DOHH2 (cell line): Measurements from ENCODE around the gene PRKD2.

ENCODE experiments used
- CTCF ChIP-seq: fragments of 200-600 bp; sonication (generic); IDR thresholded peaks from one replicate; pipeline ENCODE4 v1.5.1; 2014; ENCODE audit warnings: antibody characterized with exemption, mild to moderate bottlenecking, low read depth, low read length; ENCODE audit not compliant: poor library complexity, severe bottlenecking
- EZH2phosphoT487 ChIP-seq: fragments of 200-600 bp; sonication (generic); IDR thresholded peaks from 2 replicates; pipeline ENCODE4 v1.6.1; 2017; ENCODE audit warnings: borderline replicate concordance, mild to moderate bottlenecking, antibody characterized with exemption, low read length, moderate library complexity, mixed read lengths

- TF ChIP-seq CTCF (no peak), EZH2phosphoT487 (no peak)
Measured at GRCh38 chr19:46715620-46715974, 1.3 kb downstream of the PRKD2 start.
